ENCODE data around the gene BRD7.

Gene BRD7

DNA sequence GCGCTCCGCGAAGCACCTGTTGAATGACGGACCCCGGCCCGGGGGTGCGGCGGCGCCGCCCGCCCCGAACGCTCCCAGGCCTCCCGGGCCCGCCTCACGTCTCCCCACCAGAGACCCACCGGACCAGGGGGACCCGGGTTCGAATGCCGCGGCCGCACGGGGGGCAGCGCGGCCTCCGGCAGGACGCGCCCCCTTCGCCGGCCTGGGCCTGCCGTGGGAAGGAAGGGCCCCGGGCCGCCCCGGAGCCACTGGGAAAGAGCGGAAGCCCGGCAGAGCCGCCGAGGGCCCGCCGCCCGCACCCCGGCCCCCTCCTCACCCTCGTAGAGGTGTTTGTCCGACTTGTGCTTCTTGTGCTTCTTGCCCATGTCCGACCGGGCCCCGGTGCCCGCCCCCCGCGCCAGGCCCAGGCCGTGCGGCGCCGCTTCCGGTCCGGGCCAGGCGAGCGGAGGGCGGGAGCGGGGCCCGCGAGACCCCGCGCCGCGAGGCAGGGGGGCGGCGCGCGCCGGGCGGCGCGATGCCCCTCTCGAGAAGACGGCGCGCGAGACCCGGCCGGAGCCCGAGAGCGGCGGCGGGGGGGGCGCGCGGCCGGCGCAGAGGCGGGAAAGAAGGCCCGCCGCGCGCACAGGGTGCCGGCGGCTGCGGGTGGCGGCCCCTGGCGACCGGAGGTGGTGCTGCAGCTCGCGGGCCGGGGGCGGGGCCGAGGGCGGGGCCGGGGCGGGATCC lies at the start of gene BRD7:
Gene BRD7 (minus strand): TSS at position 579 of the 723 bp plus-strand sequence. CDS start 214 bp downstream, at position 365.
- DNase-seq = peak; percentile 73 to 86

GRCh38 chr16:50416388-50416787 lies 47.6 kb upstream of the BRD7 start:
- no peak for DNase-seq

GRCh38 chr16:50414152-50414551 lies 45.4 kb upstream of the BRD7 start:
- no peak for DNase-seq

GRCh38 chr16:50411034-50411433 lies 42.2 kb upstream of the BRD7 start:
- DNase-seq = no peak

GRCh38 chr16:50408001-50408561 lies 39.3 kb upstream of the BRD7 start:
- DNase-seq = no peak

- DNase-seq = no peak
Measured at GRCh38 chr16:50407351-50407750, 38.6 kb upstream of the BRD7 start.

- no peak for DNase-seq
Measured at GRCh38 chr16:50403491-50403890, 34.7 kb upstream of the BRD7 start.

DNA sequence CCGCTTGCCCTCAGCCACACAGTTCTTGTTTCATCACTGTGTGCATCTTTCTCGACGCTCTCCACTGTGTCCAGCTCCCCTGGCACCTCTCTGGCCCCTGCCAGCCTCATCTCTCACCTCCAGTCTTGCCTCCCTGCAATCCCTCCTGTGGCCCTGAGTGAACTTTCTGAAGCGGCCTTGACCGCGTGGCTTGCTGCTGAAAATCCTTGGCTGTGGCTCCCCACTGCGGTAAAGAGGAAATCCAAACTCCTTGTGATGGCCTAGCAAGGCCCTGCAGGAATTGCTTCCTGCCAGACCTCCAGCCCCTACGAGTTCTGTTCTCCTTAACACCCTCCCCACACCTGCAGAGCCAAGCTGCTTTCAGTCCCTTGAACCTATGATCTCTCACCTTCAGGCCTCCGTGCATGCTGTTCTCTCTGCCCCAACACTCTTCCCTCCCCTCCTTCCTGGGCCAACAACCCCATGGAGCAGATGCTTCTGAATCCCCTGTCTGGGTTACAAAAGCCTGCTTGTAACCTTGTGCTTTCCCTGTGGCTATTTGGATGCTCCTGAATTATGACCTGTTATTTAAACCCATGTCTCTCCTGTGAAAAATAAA lies 33.6 kb upstream of the BRD7 start:
- DNase-seq = no peak

DNA sequence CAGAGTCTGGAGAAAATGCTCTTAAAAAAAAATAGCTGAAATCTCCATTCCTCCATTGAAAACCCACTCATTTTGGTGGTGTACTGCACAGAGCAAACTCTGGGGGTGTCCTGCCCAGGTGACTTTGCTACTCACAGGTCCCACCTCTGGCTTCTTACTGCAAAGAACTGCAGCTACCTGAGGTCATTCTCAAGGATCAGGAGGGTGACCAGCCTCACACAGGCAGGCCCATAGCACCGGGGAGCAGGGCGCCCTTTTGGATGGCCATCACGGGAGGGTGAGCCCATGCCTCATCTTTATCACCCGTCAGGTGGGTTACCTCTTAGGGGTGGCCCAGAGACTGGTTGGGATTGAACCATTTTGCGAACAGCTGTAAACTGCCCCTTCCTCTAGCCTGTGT lies 32.6 kb upstream of the BRD7 start:
- no peak for DNase-seq

- DNase-seq = no peak
Measured at GRCh38 chr16:50400967-50401348, 32.2 kb upstream of the BRD7 start.

- no peak for DNase-seq
Measured at GRCh38 chr16:50400312-50400966, 31.7 kb upstream of the BRD7 start.

- no peak for DNase-seq
Measured at GRCh38 chr16:50399411-50399810, 30.6 kb upstream of the BRD7 start.

DNA sequence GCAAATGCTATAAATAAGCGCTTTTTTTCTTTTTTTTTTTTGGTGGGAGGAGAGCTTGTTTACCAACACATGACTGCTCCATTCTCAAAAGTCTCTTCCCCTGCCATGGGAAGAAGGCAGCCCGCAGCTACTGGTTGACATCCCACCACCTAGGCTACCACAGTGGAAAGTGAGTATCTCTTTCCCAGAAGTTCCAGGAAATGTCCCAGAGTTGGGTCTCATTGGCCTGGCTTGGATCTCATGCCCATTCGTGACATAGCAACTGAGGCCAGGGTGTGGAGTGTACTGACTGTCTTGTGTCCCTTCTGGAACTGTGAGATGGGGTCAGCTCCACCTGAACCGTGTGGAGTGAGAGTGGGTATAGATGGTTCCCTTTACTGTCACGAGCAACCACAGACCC lies 29.5 kb upstream of the BRD7 start:
- no peak for DNase-seq

DNA sequence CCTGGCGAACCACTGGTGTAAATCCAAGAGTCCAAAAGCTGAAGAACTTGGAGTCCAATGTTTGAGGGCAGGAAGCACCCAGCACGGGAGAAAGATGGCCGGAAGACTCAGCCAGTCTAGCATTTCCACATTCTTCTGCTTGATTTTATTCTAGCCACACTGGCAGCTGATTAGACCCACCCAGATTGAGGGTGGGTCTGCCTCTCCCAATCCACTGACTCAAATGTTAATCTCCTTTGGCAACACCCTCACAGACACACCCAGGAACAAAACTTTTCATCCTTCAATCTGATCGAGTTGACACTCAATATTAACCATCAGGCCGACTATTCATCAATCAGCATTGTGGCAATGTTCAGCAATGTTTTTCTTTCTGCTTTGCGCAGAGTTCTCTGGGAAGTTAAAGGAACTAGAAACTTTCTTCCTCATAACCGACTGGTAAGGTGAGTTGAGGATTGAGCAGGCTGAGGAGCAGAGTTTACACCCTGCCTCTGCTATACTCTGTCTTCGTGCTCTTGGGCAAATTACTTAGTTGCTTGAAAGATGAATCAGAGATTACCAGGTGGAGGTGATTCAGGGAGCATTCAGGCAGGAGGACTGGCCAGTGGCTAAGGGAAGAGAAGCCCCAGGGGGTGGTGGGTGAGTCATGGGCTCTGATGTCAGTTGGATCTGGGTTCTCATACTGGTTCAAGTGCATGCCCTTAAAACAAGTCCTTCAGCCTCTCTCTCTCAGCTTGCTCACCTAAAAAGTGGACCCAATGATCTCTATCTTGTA lies 28.2 kb upstream of the BRD7 start:
- no peak for DNase-seq

DNA sequence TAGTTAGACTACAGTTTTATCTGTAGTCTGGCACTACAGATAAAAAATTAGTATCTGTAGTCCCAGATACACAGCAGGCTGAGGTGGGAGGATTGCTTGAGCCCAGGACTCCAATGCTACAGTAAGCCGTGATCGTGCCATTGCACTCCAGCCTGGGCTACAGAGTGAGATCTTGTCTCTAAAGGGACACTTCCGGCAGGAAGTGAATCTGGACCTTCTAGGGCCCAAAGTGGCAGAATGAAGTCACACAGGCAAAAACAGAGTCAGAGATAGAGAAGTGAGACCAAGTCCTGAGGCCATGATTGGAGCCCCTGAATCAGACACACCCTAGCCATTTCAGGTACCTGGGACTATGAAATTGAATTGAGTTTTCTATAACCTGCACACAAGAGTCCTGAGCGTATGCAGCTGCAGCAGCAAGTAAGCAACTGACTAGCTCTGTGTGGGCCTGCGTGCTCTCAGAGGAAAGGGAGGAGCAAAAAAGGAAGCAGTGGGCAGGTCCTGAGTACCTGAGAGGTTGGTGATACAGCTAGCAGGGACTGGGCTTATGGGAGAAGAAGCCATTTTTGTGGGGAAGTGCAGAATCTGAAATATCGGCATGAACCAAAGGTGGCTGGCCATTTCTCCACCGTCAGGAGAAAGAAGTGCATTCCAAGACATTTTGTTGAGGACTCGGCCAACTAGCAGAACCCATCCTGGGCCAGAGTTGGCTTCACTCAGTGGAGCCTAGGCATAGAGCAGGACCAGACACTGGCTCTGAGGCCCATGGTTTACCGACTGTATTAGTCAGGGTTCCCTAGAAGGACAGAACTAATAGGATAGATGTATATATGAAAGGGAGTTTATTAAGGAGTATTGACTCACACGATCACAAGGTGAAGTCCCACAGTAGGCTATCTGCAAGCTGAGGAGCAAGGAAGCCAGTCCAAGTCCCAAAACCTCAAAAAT lies 27.2 kb upstream of the BRD7 start:
- peak in 1 of 2 donors; percentile 21 for DNase-seq

DNA sequence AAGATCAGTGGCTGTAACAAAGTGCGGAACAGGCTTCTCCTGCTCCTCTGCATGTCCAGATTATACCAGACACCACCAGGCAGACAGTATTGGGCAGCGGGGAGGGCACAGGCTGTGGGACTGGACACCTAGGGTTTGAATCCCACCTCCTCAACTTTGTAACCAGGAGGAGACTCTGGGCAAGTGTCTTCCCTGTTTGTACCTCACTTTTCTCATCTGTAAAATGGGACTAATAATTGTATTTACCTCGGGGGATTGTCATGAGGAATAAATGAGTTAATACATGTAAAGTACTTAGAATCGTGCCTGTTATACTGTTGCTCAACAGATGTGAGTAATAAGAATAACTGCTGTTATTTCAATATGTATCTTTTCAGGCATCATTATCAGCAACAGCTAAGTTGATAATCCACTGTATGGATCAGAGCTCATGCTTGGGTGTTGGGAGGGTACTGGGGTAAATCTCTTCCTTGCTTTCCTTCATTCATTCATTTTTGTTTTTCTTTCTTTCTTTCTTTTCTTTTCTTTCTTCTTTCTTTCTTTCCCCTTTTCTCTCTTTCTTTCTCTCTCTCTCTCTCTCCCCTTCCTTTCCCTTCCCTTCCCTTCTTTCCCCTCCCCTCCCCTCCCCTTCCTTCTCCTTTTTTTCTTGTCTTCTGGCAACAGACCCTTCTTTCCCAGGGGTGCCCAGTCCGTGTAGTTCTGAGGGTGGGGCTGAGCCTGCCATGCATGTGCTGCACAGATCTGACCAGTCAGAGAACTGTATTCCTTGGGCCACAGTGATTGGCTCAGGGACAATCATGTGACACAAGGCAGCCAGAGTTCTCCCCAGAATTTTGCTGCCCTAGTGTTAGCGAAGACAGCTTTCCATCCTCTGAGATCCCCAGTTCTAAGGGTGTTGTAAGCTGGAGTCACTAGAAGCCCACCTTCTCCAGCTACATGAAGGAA lies 25.3 kb upstream of the BRD7 start:
- no peak for DNase-seq

DNA sequence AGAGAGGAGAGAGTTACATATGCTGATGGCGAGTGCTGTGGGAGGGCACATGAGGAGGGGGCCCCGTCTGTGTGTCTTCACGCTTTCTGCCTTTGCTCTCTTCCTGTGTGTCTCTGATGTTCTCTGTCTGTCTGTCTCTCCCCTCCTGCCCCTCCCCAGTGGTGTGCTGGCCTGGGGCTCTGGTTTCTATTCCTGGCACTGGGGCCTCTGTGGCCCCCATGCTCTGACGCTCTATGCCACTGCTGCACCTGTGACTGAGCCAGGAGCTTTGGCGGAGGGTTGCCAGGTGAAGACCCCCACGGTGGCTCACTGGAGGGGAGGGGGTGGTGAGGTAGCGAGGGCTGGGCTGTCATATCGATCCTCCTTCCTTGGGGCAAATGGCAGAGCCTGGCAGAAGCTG lies 24.6 kb upstream of the BRD7 start:
- DNase-seq = no peak

DNA sequence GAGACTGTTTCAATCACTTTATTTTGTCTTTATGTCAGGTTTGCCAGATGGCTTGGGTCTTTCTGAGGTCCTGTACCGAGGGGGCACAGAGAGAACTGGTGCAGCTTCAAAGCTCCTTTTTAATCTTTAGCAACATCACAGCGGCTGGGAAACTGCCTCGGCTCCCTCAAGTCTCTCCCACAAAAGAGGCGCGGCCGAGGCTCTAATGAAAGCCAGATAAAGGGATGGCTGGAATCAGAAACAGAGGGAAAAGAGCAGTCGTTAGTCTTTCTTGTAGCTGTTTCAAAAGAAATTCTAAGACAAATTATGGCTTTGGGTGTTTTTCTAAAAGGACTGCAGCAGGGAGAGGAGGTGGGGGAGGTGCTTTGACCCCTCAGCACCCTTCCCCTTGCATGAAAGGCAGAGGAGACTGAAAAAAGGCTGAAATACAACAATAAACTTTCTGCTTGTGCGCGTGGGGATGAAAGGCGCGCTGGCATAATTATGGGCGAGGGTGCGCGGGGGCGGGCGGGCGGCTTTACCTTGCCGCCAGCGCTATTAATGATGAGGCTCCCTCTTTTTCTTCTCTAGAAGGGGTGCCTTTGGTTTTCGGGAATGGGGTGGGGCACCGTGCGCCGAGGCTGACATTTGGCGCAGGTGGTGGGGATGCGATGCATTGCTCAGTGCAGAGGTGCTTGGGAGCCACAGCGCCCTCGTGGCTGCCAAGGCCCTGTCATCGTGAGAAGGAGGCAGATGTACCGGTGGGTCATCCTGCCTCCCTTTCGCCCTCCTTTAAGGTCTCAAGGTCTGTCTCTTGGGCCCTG lies 22.3 kb upstream of the BRD7 start:
- no peak for DNase-seq

DNA sequence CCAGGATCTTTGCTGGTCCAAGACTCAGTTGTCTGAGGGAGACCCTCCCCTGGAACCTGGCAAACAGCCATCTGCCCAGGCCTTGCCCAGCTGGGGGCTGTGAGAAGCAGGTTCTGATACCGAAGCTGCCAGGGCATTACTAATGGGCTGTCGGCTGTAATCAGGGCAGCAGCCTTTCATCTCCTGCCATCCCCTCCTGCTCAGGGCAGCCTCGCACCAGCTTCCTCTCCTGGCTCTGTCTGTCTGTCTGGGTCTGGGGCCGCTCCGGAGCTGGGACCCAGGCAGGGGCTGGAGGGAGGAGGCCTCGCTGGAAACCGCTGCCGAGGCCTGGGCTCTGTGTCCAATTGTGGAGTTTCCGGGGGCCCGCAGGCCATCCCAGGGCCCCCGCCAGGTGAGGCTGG lies 21.6 kb upstream of the BRD7 start:
- DNase-seq = no peak

DNA sequence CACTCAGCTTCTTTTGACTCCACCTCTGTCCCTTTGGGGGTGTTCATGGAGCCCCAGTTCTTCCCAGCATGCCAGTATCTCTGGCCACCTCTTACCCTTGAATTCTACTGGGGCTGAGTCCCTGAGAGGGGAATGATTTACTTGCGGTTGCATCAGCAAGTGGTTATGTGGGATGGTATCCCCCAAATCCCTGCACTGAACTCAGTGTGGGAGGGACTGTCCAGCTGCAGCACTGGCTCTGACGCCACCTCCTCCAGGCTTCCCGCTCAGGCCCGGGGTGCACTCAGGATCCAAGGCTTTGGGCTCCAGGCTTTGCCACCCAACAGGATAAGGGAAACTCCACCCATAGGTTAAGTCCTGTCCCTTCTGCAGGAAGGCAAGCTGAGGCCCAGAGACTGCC lies 21.1 kb upstream of the BRD7 start:
- no peak for DNase-seq
